RWPE2 (cell line): ENCODE results near the gene ACADL.

Experiments
- ATAC-seq: fragments of 200-7000 bp; cut with Tn5 transposase; 3 replicates; pipeline ENCODE4 v1.9.1; 2021; ENCODE audit warnings: low read depth
- DNase-seq: peaks from one replicate; pipeline ENCODE4 v3.0.0-alpha.2; 2020; ENCODE audit warnings: low spot score
- H3K27ac ChIP-seq: fragments of 450-650 bp; 2 replicates; pipeline ENCODE4 v1.5.1; 2017; ENCODE audit warnings: mild to moderate bottlenecking; ENCODE audit not compliant: poor library complexity, severe bottlenecking
- H3K27me3 ChIP-seq: fragments of 250-450 bp; sonication (Bioruptor Pico); 2 replicates; pipeline ENCODE4 v1.5.1; 2021; ENCODE audit warnings: mild to moderate bottlenecking, moderate library complexity; ENCODE audit not compliant: insufficient read depth, poor library complexity, severe bottlenecking
- H3K36me3 ChIP-seq: fragments of 250-450 bp; sonication (Bioruptor Pico); 2 replicates; pipeline ENCODE4 v1.5.1; 2020; ENCODE audit warnings: low read depth, mild to moderate bottlenecking, moderate library complexity
- H3K4me1 ChIP-seq: fragments of 250-450 bp; sonication (Bioruptor Pico); 2 replicates; pipeline ENCODE4 v1.5.1; 2021; ENCODE audit warnings: mild to moderate bottlenecking, moderate library complexity; ENCODE audit not compliant: insufficient read depth, poor library complexity, severe bottlenecking
- H3K4me3 ChIP-seq: fragments of 250-450 bp; sonication (Bioruptor Pico); 2 replicates; pipeline ENCODE4 v1.5.1; 2021; ENCODE audit warnings: mild to moderate bottlenecking, moderate library complexity; ENCODE audit not compliant: severe bottlenecking
- H3K9me3 ChIP-seq: fragments of 250-450 bp; sonication (Bioruptor Pico); 2 replicates; pipeline ENCODE4 v1.5.1; 2021; ENCODE audit warnings: mild to moderate bottlenecking, moderate library complexity; ENCODE audit not compliant: severe bottlenecking
- CTCF ChIP-seq: fragments of 450-650 bp; IDR thresholded peaks from one replicate; pipeline ENCODE4 v1.5.1; 2017; ENCODE audit warnings: mild to moderate bottlenecking, moderate library complexity; ENCODE audit not compliant: poor library complexity, severe bottlenecking

Gene ACADL

GRCh38 chr2:210157526-210157925 lies 67.7 kb downstream of the ACADL start:
- no peak for TF ChIP-seq CTCF
- Histone ChIP-seq H3K36me3 (peaks cover 5% of the 10 kb centered on the region; the same call in 1 of the 2 replicates), H3K4me3 (no peak overlapping the region), H3K4me1 (no peaks in the 10 kb centered on the region), H3K9me3 (no peaks in the 10 kb centered on the region), H3K27me3 (no peaks in the 10 kb centered on the region), H3K27ac (no peak overlapping the region)
- ATAC-seq (no peak), DNase-seq (no peak)

- Histone ChIP-seq H3K9me3 (no peaks in the 10 kb centered on the region), H3K27me3 (no peaks in the 10 kb centered on the region), H3K36me3 (peaks cover 5% of the 10 kb centered on the region; the same call in 1 of the 2 replicates), H3K4me3 (no peak overlapping the region), H3K27ac (no peak overlapping the region), H3K4me1 (no peaks in the 10 kb centered on the region)
- TF ChIP-seq CTCF: no peak
- no peak for ATAC-seq
- no peak for DNase-seq
Observed at GRCh38 chr2:210147614-210148013, 77.6 kb downstream of the ACADL start.
